HepG2 (cell line): ENCODE measurements around the gene FAM168A. TPM values are rescaled to one million over a fixed set of nuclear protein-coding genes. Genes with fewer than 3 reads are reported as not detected.

ENCODE experiments used
- GLMP ChIP-seq: sonication (generic); formaldehyde crosslinking; IDR thresholded peaks from 2 replicates; pipeline ENCODE4 v1.9.0; 2021; ENCODE audit warnings: missing genetic modification reagents, mild to moderate bottlenecking, borderline replicate concordance
- HNRNPL ChIP-seq: fragments of 200-400 bp; formaldehyde crosslinking; IDR thresholded peaks from 2 replicates; pipeline ENCODE4 v1.6.1; 2017; ENCODE audit warnings: mild to moderate bottlenecking, low read depth, low read length
- KDM2A ChIP-seq: sonication (generic); formaldehyde crosslinking; IDR thresholded peaks from 2 replicates; pipeline ENCODE4 v1.4.0; 2020; ENCODE audit warnings: low read depth, missing genetic modification reagents, borderline replicate concordance
- ZFY ChIP-seq: sonication (generic); formaldehyde crosslinking; IDR thresholded peaks from 2 replicates; pipeline ENCODE4 v1.4.0; 2020; ENCODE audit warnings: missing genetic modification reagents
- ZMYM3 ChIP-seq: sonication (generic); formaldehyde crosslinking; IDR thresholded peaks from 2 replicates; pipeline ENCODE4 v1.5.1; 2020; ENCODE audit warnings: mild to moderate bottlenecking, missing genetic modification reagents
- ZNF343 ChIP-seq: sonication (generic); formaldehyde crosslinking; IDR thresholded peaks from 2 replicates; pipeline ENCODE4 v1.4.0; 2020; ENCODE audit warnings: mild to moderate bottlenecking, missing genetic modification reagents
- ZNF350 ChIP-seq: sonication (generic); formaldehyde crosslinking; IDR thresholded peaks from 2 replicates; pipeline ENCODE4 v1.4.0; 2020; ENCODE audit warnings: mild to moderate bottlenecking, low read depth, missing genetic modification reagents, borderline replicate concordance
- ZNF891 ChIP-seq: sonication (generic); formaldehyde crosslinking; IDR thresholded peaks from 2 replicates; pipeline ENCODE4 v1.5.0; 2020; ENCODE audit warnings: mild to moderate bottlenecking, missing genetic modification reagents
- polyA plus RNA-seq, 8 experiments: library from polyadenylated mRNA; depleted of rRNA in 3 of 8; stranded (reverse) in 7 of 8; unstranded in 1 of 8; fragments of >200 nt; fragmentation: Illumina TruSeq in 4 of 8; extraction: Trizol in 4 of 8; gene quantifications; 2 replicates each; pipeline versions ENCODE4 v1.2.1 to v1.2.3, GENCODE V29; 2011 to 2016; ENCODE audit warnings: low read depth in 4 of 8, missing spikeins in 1 of 8, mixed read lengths in 1 of 8; ENCODE audit not compliant: insufficient read depth in 1 of 8
- total RNA-seq, 5 experiments: library from RNA; depleted of rRNA; stranded (reverse); fragments of >200 nt; fragmentation: Illumina TruSeq; extraction: Trizol; gene quantifications; 2 replicates each; pipeline ENCODE4 v1.2.3, GENCODE V29; 2016; ENCODE audit warnings: low read depth in 1 of 5
- TF ChIP-seq, protein P1 (sequence below): sonication (generic); formaldehyde crosslinking; IDR thresholded peaks from 2 replicates; pipeline ENCODE4 v1.5.1; 2020; ENCODE audit warnings: mild to moderate bottlenecking, missing genetic modification reagents

The FAM168A gene
- total and polyA plus RNA-seq, 2 of the 13 experiments (the other 11 are each of a cell fraction or from before 2014, with no cell fraction given), result 13.9 to 15.8 TPM

- no peak for TF ChIP-seq ZNF343 (CRISPR knock-in tag)
- TF ChIP-seq, protein P1, sequence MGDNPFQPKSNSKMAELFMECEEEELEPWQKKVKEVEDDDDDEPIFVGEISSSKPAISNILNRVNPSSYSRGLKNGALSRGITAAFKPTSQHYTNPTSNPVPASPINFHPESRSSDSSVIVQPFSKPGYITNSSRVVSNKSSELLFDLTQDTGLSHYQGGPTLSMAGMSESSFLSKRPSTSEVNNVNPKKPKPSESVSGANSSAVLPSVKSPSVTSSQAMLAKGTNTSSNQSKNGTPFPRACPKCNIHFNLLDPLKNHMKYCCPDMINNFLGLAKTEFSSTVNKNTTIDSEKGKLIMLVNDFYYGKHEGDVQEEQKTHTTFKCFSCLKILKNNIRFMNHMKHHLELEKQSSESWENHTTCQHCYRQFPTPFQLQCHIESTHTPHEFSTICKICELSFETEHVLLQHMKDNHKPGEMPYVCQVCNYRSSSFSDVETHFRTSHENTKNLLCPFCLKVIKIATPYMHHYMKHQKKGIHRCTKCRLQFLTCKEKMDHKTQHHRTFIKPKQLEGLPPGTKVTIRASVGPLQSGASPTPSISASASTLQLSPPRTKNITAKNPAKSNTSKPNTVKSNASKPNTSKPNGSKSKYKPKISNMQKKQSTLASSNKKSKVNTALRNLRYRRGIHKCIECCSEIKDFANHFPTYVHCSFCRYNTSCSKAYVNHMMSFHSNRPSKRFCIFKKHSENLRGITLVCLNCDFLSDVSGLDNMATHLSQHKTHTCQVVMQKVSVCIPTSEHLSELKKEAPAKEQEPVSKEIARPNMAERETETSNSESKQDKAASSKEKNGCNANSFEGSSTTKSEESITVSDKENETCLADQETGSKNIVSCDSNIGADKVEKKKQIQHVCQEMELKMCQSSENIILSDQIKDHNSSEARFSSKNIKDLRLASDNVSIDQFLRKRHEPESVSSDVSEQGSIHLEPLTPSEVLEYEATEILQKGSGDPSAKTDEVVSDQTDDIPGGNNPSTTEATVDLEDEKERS (CRISPR knock-in tag), result no peak
- no peak for TF ChIP-seq GLMP (CRISPR knock-in tag)
- no peak for TF ChIP-seq KDM2A
- no peak for TF ChIP-seq ZNF891 (CRISPR knock-in tag)
- no peak for TF ChIP-seq ZNF350 (CRISPR knock-in tag)
- TF ChIP-seq ZMYM3 (CRISPR knock-in tag), result no peak
- TF ChIP-seq ZFY, result no peak
- TF ChIP-seq HNRNPL, result no peak
- TF ChIP-seq, all 625 proteins: peak for 0
These were observed 14.8 kb upstream of the FAM168A start (continued) for GRCh38 chr11:73612601-73613140.
